CD4-positive, alpha-beta T cell (primary cell): Measurements from ENCODE around the gene CALB2. TPM values are rescaled to one million over a fixed set of nuclear protein-coding genes. Genes with fewer than 3 reads are reported as not detected.

Experiments
- ATAC-seq: fragments of 200-7000 bp; cut with Tn5 transposase; one replicate; pipeline ENCODE4 v1.10.0; 2022; ENCODE audit warnings: mild to moderate bottlenecking; ENCODE audit not compliant: poor library complexity
- CTCF ChIA-PET: fragments of 350-600 bp; sonication (Branson Sonifier 250); formaldehyde crosslinking; loops from one replicate; lab custom pipeline; 2021; ENCODE audit warnings: antibody characterized with exemption, inconsistent platforms; lab: Charles Lee
- POLR2A ChIA-PET: fragments of 350-600 bp; sonication (Branson Sonifier 250); formaldehyde crosslinking; loops from one replicate; lab custom pipeline; 2021; ENCODE audit warnings: antibody characterized with exemption, inconsistent platforms; lab: Charles Lee
- DNase-seq, 14 experiments: peaks; one replicate each; pipeline ENCODE4 v3.0.0-alpha.2; 2013 to 2020; ENCODE audit warnings: mixed read lengths in 2 of 14
- H3K27ac ChIP-seq, 2 donors: one replicate each; pipeline versions ENCODE4 v1.5.1 to v1.7.0; 2013; ENCODE audit warnings: low read length in 2 of 2, low read depth in 1 of 2, mild to moderate bottlenecking in 1 of 2
- H3K27me3 ChIP-seq, 2 experiments: 1 replicate in 1 of 2; 2 replicates in 1 of 2; pipeline versions ENCODE4 v1.6.1 to v1.7.0; 2013; ENCODE audit warnings: low read length in 2 of 2, control low read depth in 1 of 2, mild to moderate bottlenecking in 1 of 2, moderate library complexity in 1 of 2; ENCODE audit not compliant: insufficient read depth in 2 of 2, control insufficient read depth in 1 of 2
- H3K36me3 ChIP-seq: one replicate; pipeline ENCODE4 v1.6.1; 2013; ENCODE audit warnings: low read length, control low read depth; ENCODE audit not compliant: insufficient read depth
- H3K4me1 ChIP-seq: one replicate; pipeline ENCODE4 v1.6.1; 2013; ENCODE audit warnings: low read length, control low read depth; ENCODE audit not compliant: insufficient read depth
- H3K4me3 ChIP-seq: one replicate; pipeline ENCODE4 v1.5.1; 2013; ENCODE audit warnings: mild to moderate bottlenecking, low read length, moderate library complexity
- H3K9me3 ChIP-seq, 2 experiments: 1 replicate in 1 of 2; 2 replicates in 1 of 2; pipeline versions ENCODE4 v1.6.1 to v1.7.0; 2013; ENCODE audit warnings: low read length in 2 of 2, mild to moderate bottlenecking in 2 of 2, control low read depth in 1 of 2, moderate library complexity in 1 of 2; ENCODE audit not compliant: control insufficient read depth in 1 of 2, insufficient read depth in 1 of 2
- H3K27ac Mint-ChIP-seq: one replicate; pipeline ENCODE4 v1.8.0; 2020; ENCODE audit warnings: mixed read lengths
- H3K27me3 Mint-ChIP-seq: one replicate; pipeline ENCODE4 v1.8.0; 2021; ENCODE audit warnings: mixed read lengths
- H3K36me3 Mint-ChIP-seq: one replicate; pipeline ENCODE4 v1.8.0; 2021; ENCODE audit warnings: low read depth, mixed read lengths
- H3K4me1 Mint-ChIP-seq: one replicate; pipeline ENCODE4 v1.8.0; 2021; ENCODE audit warnings: low read depth, mixed read lengths
- H3K4me3 Mint-ChIP-seq: one replicate; pipeline ENCODE4 v1.8.0; 2020; ENCODE audit warnings: mild to moderate bottlenecking, mixed read lengths
- H3K9me3 Mint-ChIP-seq: one replicate; pipeline ENCODE4 v1.8.0; 2020; ENCODE audit warnings: mixed read lengths
- intact Hi-C, 2 experiments: fragments of 100-400 bp; cut with DNase I in 1 of 2; cut with micrococcal nuclease in 1 of 2; formaldehyde crosslinking; loops; one replicate each; pipeline versions ENCODE4 v1.15.1 to v1.9.0; 2023 to 2025; cut with DNase I, micrococcal nuclease
- total RNA-seq, 174 experiments: library from RNA in 2 of 174; stranded (reverse) in 2 of 174; gene quantifications; one replicate each; pipeline ENCODE4 v1.2.3 and lab custom pipeline; 2021 to 2026
- TF ChIP-seq, protein P1 (sequence below): fragments of 200-600 bp; IDR thresholded peaks from one replicate; pipeline ENCODE4 v1.8.0; 2022; ENCODE audit warnings: antibody characterized with exemption, mild to moderate bottlenecking

The CALB2 gene
- total RNA-seq, 2 experiments from 2014 or later = not detected

DNA sequence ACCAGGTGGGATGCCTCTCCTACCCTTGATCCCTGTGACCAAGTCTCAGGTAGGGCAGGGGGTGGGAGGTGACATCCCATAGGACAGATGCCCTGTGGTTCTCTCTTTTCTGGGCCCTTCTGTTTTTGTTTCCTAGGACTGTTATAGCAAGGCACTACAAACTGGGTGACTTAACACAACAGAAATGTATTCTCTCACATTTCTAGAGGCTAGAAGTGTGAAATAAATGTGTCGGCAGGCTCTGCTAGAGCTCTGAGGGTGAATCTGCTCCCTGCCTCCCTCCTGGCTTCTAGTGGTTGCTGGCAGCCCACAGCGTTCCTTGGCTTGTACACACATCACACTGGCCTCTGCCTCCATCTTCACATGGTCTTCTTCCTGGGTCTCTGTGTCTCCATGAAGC is 12.7 kb downstream of the CALB2 start:
- Histone ChIP-seq H3K27me3 (peaks cover 7 to 11% of the 10 kb centered on the region in 2 experiments), H3K4me1 (no peaks in the 10 kb centered on the region), H3K36me3 (no peaks in the 10 kb centered on the region), H3K27ac (no peak overlapping the region), H3K4me3 (no peak overlapping the region), H3K9me3 (peaks cover 0 to 3% of the 10 kb centered on the region in 2 experiments)
- TF ChIP-seq, protein P1, sequence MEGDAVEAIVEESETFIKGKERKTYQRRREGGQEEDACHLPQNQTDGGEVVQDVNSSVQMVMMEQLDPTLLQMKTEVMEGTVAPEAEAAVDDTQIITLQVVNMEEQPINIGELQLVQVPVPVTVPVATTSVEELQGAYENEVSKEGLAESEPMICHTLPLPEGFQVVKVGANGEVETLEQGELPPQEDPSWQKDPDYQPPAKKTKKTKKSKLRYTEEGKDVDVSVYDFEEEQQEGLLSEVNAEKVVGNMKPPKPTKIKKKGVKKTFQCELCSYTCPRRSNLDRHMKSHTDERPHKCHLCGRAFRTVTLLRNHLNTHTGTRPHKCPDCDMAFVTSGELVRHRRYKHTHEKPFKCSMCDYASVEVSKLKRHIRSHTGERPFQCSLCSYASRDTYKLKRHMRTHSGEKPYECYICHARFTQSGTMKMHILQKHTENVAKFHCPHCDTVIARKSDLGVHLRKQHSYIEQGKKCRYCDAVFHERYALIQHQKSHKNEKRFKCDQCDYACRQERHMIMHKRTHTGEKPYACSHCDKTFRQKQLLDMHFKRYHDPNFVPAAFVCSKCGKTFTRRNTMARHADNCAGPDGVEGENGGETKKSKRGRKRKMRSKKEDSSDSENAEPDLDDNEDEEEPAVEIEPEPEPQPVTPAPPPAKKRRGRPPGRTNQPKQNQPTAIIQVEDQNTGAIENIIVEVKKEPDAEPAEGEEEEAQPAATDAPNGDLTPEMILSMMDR = no peak
- Mint-ChIP-seq H3K27ac (no peak overlapping the region), H3K4me1 (no peaks in the 10 kb centered on the region), H3K27me3 (peaks cover 50% of the 10 kb centered on the region), H3K9me3 (no peaks in the 10 kb centered on the region), H3K36me3 (no peaks in the 10 kb centered on the region), H3K4me3 (no peak overlapping the region)
- intact Hi-C loops = no loop called here
- DNase-seq (no peak), ATAC-seq (no peak)
- CTCF ChIA-PET = no interaction called here
- POLR2A ChIA-PET = no interaction called here

DNA sequence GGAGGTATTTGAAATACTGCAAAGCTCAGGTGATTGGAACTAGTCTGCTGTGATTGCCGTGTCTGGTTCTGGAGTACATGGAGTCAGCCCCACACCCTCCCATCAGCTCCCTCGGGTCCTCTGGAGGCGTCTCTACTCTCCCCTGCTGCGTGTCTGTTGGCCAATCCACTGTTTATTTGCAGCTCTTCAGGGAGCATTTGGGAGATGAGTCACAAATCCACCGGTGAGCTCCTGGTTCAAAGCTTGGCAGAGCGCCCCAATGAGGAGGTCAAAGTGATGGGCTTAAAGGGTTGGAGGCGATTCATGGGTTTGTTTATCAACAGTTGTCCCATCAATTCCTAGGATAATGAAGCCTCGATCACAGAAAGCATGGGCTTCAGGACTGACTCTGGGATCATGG is 14.6 kb downstream of the CALB2 start:
- peaks cover 42% of the 10 kb centered on the region for H3K27me3 Mint-ChIP-seq
- Histone ChIP-seq H3K27me3 (peaks cover 7 to 14% of the 10 kb centered on the region in 2 experiments), H3K27ac (no peak overlapping the region), H3K36me3 (no peaks in the 10 kb centered on the region), H3K4me3 (no peak overlapping the region), H3K4me1 (no peaks in the 10 kb centered on the region), H3K9me3 (peaks cover 0 to 3% of the 10 kb centered on the region in 2 experiments)
- ChIA-PET CTCF (interaction anchor here (1.1 kb wide), 1 partner anchor 14 kb away, joined by 3 read pairs; the partner anchor contains the start of gene CALB2), POLR2A (no interaction called here)
- no peaks in the 10 kb centered on the region for H3K9me3 Mint-ChIP-seq
- intact Hi-C loops = no loop called here
- no peaks in the 10 kb centered on the region for H3K4me1 Mint-ChIP-seq
- no peak for ATAC-seq
- DNase-seq = no peak
- no peak overlapping the region for H3K4me3 Mint-ChIP-seq
- TF ChIP-seq, protein P1 = no peak
- H3K36me3 Mint-ChIP-seq = no peaks in the 10 kb centered on the region
- H3K27ac Mint-ChIP-seq = no peak overlapping the region

DNA sequence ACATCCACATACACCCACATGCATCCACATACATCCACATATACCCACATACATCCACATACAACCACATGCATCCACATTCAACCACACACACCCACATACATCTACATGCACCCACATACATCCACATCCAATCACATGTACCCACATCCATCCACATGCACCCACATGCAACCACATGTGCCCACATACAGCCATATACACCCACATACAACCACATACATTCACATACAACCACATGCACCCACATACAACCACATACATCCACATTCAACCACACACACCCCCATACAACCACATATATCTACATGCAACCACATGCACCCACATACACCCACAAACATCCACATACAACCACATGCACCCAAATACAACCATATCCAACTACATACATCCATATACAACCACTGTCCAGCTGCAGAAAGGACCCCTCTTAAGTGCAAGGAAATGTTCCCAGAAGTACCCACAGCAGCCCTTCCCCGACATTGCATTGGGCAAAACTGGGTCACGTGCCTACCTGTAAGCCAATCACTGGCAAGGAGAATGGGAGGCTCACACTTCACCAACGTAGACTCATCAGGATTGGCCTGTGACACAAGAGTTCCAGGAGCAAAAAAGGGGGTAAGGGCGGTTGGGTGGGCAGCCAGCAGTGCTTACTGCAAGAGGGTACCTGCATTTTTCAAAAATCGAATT is 18.1 kb downstream of the CALB2 start:
- Mint-ChIP-seq H3K27me3 (peaks cover 37% of the 10 kb centered on the region), H3K4me3 (no peak overlapping the region), H3K9me3 (no peaks in the 10 kb centered on the region), H3K36me3 (no peaks in the 10 kb centered on the region), H3K27ac (no peak overlapping the region), H3K4me1 (no peaks in the 10 kb centered on the region)
- DNase-seq (no peak), ATAC-seq (no peak)
- TF ChIP-seq, protein P1 = no peak
- ChIA-PET CTCF (no interaction called here), POLR2A (no interaction called here)
- intact Hi-C loops = no loop called here
- H3K4me3 ChIP-seq = no peak overlapping the region
- no peaks in the 10 kb centered on the region for H3K4me1 ChIP-seq
- peaks cover 0 to 3% of the 10 kb centered on the region in 2 experiments for H3K9me3 ChIP-seq
- no peaks in the 10 kb centered on the region for H3K36me3 ChIP-seq
- no peak overlapping the region for H3K27ac ChIP-seq
- peaks cover 4 to 10% of the 10 kb centered on the region in 2 experiments for H3K27me3 ChIP-seq
